Measurements from ENCODE around the gene GOLGA6D.
A peak's percentile ranks its signal among the peaks of the same experiment; 100 is the strongest.
"Not testable (repeated sequence)": the region's sequence is repeated elsewhere in the genome, so short reads cannot be mapped to it uniquely, and the experiment has no call there.

GOLGA6D gene

DNA sequence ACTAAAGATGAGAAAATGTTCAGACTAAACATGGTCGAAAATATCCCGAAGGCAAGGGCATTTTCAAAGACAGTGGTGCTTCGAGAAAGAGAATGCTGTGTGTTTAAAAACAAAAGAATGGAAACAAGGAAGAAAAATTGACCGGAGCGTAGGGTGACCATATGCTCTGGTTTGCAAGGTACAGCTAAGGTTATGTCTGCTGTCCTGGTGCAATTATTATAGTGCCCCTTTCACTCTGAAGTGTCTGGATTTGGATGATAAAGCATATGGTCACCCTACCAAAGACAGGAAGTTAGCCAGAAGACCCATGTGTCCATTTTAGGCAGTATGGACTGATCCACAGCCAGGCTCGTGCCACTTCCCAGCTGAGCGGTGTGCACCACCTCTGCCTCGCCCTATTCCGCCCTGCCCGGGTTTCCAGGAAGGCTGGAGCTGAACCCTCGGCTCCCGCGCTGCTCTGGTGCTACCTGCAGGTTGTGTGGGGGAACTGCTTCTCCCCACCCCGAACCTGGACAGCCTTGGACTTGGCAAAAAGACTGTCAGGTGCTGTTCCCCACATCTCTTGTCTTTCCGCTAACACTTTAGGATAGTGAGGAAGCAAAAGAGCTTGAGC lies 25.2 kb downstream of the GOLGA6D start:
- no peak overlapping the region for H3K4me3 Mint-ChIP-seq
- H3K9me3 Mint-ChIP-seq, result no peaks in the 10 kb centered on the region
- H3K27me3 Mint-ChIP-seq, result peaks cover 38% of the 10 kb centered on the region
- no peak overlapping the region for H3K27ac Mint-ChIP-seq
- peak; percentile 36 for DNase-seq
- peaks cover 6% of the 10 kb centered on the region for H3K4me1 Mint-ChIP-seq (ENCODE audit: low read depth)
- no peaks in the 10 kb centered on the region for H3K36me3 Mint-ChIP-seq (ENCODE audit: low read depth)

DNA sequence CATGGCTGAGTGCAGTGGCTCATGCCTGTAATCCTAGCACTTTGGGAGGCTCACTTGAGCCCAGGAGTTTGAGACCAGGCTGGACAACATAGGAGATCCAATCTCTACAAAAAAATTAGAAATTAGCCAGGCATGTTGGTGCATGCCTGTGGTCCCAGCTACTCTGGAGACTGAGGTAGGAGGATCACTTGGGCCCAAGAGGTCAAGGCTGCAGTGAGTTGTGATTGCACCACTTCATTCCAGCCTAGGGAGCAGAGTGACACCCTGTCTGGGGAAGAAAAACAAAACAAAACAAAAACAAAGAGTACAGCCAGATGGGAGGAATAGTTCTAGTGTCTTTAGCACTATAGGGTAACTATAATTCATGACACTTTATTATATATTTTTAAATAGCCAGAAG lies 27.1 kb downstream of the GOLGA6D start:
- no peaks in the 10 kb centered on the region for H3K36me3 Mint-ChIP-seq (ENCODE audit: low read depth)
- peaks cover 6% of the 10 kb centered on the region for H3K4me1 Mint-ChIP-seq (ENCODE audit: low read depth)
- no peak overlapping the region for H3K4me3 Mint-ChIP-seq
- no peak overlapping the region for H3K27ac Mint-ChIP-seq
- DNase-seq, result no peak
- no peaks in the 10 kb centered on the region for H3K9me3 Mint-ChIP-seq
- H3K27me3 Mint-ChIP-seq, result peaks cover 29% of the 10 kb centered on the region

DNA sequence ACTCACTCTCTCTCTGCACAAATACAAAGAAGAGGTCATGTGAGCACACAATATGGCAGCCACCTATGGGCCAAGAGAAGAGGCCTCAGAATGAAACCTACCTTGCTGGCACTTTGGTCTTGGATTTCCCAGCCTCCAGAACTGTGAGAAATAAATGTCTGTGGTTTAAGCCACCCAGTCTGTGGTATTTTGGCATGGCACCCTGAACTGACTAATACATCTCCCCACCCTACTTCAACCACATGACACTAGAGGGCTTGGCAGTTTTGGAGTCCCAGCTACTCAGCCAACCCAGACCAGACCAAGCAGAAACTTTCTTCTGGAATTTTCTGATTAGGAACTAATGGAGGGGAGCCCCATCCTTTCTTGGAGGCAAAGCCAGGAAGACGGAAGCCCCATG lies 29.9 kb downstream of the GOLGA6D start:
- H3K9me3 Mint-ChIP-seq; H3K4me3 Mint-ChIP-seq; H3K27ac Mint-ChIP-seq; H3K4me1 Mint-ChIP-seq (ENCODE audit: low read depth); H3K36me3 Mint-ChIP-seq (ENCODE audit: low read depth); DNase-seq: not testable (repeated sequence)
- H3K27me3 Mint-ChIP-seq, result peaks cover 14% of the 10 kb centered on the region

DNA sequence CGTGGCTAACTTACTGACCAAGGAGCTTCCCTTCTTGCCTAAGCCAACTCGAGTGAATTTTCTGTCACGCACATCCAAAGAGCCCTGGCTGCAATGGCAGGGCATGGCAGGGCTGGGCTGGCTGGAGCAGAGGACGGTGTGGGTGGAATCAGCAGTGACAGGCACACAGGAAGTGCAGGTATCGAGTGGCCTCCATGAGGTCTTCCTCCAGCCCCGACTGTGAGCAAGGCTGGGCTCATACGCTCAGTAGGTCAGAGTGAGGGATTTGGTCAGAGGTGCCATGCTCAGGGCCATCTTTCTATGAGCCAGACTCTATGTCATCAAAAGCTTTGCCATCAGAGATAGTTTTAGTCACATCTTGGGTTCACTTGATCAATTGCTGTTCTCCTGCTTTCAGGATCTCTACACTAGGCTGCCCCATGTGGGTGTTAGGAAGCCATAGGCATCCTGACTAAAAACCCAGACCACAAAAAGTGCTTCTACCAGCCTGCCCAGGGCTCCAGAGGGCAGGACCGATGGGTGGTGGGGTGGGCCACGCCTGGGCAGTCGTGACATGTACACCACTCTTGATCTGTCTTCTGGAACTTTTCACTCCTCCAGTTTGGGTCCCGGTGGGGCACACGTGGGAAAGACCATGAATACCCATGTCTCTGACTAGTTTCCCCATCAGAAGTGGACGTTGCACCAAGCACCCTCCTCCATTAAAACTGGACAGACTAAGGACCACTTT lies 30.6 kb downstream of the GOLGA6D start:
- DNase-seq, result no peak
- Mint-ChIP-seq H3K4me3 (no peak overlapping the region), H3K36me3 (ENCODE audit: low read depth) (no peaks in the 10 kb centered on the region), H3K27me3 (peaks cover 6% of the 10 kb centered on the region), H3K4me1 (ENCODE audit: low read depth) (peaks cover 6% of the 10 kb centered on the region), H3K27ac (no peak overlapping the region), H3K9me3 (no peaks in the 10 kb centered on the region)

DNA sequence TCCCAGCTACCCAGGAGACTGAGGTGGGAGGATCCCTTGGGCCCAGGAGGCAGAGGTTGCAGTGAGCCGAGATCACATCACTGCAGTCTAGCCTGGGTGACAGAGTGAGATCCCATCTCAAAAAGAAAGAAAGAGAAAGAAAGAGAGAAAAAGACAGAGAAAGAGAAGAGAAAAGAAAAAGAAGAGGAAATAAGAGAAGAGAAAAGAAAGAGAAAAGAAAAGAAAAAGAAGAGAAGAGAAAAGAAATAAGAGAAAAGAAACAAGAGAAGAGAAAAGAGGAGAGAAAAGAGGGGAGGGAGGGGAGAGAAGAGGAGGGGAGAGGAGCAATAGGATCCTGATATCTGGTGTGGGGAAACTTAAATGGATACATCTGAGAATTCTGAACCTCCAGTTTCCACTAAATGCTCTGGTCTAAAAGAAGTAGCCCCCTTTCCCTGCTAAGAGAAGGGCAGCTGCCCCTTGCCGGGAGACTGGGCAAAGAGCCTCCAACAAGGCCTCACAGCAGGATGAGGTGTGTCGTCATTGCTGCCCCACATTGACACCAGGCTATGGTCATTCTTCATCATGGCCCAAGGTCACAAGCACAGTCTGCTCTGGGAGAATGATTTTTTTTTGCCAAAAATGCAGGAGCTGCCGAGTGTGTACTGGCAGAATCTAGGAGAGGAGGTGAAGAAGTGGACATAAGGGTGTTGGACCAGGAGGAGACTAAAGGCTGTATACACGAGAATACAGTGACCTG lies 32.1 kb downstream of the GOLGA6D start:
- DNase-seq, result no peak
- H3K27ac Mint-ChIP-seq, result no peak overlapping the region
- H3K4me1 Mint-ChIP-seq (ENCODE audit: low read depth), result peaks cover 6% of the 10 kb centered on the region
- H3K27me3 Mint-ChIP-seq, result no peaks in the 10 kb centered on the region
- H3K4me3 Mint-ChIP-seq, result no peak overlapping the region
- H3K9me3 Mint-ChIP-seq, result no peaks in the 10 kb centered on the region
- H3K36me3 Mint-ChIP-seq (ENCODE audit: low read depth), result no peaks in the 10 kb centered on the region

DNA sequence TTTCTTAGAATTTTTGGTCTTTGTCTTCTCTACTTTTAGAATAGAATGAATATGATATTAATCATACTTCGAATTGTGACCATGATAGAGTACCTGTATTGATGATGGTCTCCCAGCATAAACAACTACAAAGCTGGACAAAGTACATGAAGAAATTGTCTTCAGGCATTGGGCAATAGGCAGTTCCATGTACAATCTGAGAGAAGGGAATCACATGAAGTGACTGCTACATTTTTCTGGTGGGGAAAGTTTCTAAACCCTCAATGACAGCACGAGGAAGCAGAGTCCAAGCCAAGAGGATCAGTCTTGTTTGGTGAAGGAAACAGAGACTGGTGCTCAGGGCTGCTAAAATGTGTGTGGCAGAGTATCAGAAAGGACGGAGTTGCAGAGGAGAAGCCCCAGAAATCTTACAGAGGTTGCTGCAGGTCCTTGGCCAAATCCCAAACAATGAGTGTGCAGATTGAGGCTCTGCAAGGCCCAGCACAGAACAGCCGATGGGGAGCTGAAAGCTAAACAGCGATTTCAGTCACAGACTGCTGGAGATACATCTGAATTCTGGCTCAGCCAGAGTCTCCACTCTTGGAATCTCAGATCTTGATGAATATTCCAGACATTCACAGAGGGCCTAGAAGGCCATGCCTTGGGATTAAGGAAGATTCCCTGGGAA lies 36.7 kb downstream of the GOLGA6D start:
- not testable (repeated sequence) for H3K4me1 Mint-ChIP-seq (ENCODE audit: low read depth); H3K4me3 Mint-ChIP-seq; H3K36me3 Mint-ChIP-seq (ENCODE audit: low read depth); H3K27me3 Mint-ChIP-seq; H3K9me3 Mint-ChIP-seq; DNase-seq; H3K27ac Mint-ChIP-seq

DNA sequence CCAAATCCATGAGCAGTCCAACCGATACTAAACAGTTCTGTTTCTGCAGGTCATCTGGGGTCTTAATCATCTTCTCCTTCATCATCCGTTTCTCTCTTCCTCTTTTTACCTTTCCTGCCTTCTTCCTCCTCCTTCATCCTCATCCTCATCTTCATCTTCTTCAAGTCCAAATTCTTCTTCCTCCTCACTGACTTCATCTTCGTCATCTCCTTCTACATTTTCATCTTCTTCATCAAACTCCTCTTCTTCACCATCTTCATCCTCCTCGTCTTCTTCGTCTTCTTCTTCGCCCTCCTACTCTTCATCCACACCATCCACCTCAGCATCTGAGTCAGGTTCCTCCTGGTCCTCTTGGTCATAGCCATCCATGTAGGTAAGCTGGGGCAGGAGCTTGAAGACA lies 39.1 kb downstream of the GOLGA6D start:
- Mint-ChIP-seq H3K4me3 (no peak overlapping the region), H3K27me3 (no peaks in the 10 kb centered on the region), H3K9me3 (no peaks in the 10 kb centered on the region), H3K4me1 (ENCODE audit: low read depth) (no peaks in the 10 kb centered on the region), H3K36me3 (ENCODE audit: low read depth) (no peaks in the 10 kb centered on the region), H3K27ac (no peak overlapping the region)
- no peak for DNase-seq

DNA sequence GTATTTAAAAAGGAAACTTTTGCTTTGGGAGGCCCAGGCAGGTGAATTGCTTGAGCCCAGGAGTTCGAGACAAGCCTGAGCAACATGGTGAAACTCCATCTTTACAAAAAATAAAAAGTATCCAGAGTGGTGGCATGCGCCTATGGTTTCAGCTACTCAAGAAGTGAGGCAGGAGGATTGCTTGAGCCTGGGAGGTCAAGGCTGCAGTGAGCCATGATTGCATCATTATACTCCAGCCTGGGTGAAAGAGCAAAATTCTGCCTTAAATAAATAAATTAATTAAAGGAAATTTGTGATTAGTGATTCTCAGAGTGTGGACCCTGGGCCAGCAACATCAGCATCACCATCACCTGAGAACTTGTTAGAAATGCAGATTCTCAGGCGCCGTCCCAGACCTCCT lies 43.3 kb downstream of the GOLGA6D start:
- Mint-ChIP-seq H3K4me1 (ENCODE audit: low read depth) (no peaks in the 10 kb centered on the region), H3K9me3 (no peaks in the 10 kb centered on the region), H3K27ac (no peak overlapping the region), H3K4me3 (no peak overlapping the region), H3K36me3 (ENCODE audit: low read depth) (no peaks in the 10 kb centered on the region), H3K27me3 (no peaks in the 10 kb centered on the region)
- no peak for DNase-seq

DNA sequence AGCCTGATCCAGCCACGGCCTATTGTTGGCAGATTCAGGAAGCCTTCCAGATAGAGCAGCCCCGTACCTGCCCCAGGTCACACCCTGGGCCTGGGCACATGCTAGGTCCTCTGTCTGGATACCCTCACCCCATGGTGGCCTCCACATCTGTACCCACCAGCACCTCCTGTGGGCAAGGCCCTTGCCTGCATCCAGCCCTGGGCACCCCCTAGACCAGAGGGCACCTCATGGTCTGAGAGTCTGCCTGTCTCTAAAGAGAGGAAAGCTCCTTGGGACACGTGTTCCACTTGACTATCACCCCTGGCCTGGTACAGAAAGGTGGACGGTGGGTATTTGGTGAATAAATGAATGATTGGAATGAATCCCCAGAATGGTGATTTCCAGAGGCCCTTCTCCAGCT lies 44.4 kb downstream of the GOLGA6D start:
- Mint-ChIP-seq H3K27ac (no peak overlapping the region), H3K9me3 (no peaks in the 10 kb centered on the region), H3K27me3 (no peaks in the 10 kb centered on the region), H3K4me3 (no peak overlapping the region), H3K36me3 (ENCODE audit: low read depth) (no peaks in the 10 kb centered on the region), H3K4me1 (ENCODE audit: low read depth) (no peaks in the 10 kb centered on the region)
- no peak for DNase-seq

DNA sequence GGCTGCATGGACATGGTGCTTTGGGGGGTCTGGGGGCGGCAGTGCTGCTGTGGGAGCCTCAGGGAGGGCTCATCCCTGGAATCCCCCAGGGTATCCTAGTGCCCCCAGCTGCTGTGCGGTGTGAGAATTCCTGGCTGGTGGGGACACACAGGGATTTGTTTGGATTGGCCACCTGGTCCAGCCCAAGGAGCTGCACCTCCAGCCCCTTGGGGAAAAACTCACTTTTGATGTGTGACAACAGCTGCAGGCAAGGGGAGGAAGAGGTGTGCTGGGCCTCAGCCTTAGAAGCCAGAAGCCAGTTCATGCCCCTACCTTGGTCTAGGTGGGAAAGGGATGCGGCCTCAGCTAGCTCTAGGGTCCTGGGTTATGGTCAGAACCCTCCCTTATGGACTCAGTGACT lies 44.9 kb downstream of the GOLGA6D start:
- Mint-ChIP-seq H3K27ac (no peak overlapping the region), H3K9me3 (no peaks in the 10 kb centered on the region), H3K27me3 (no peaks in the 10 kb centered on the region), H3K4me1 (ENCODE audit: low read depth) (no peaks in the 10 kb centered on the region), H3K36me3 (ENCODE audit: low read depth) (no peaks in the 10 kb centered on the region), H3K4me3 (no peak overlapping the region)
- no peak for DNase-seq

DNA sequence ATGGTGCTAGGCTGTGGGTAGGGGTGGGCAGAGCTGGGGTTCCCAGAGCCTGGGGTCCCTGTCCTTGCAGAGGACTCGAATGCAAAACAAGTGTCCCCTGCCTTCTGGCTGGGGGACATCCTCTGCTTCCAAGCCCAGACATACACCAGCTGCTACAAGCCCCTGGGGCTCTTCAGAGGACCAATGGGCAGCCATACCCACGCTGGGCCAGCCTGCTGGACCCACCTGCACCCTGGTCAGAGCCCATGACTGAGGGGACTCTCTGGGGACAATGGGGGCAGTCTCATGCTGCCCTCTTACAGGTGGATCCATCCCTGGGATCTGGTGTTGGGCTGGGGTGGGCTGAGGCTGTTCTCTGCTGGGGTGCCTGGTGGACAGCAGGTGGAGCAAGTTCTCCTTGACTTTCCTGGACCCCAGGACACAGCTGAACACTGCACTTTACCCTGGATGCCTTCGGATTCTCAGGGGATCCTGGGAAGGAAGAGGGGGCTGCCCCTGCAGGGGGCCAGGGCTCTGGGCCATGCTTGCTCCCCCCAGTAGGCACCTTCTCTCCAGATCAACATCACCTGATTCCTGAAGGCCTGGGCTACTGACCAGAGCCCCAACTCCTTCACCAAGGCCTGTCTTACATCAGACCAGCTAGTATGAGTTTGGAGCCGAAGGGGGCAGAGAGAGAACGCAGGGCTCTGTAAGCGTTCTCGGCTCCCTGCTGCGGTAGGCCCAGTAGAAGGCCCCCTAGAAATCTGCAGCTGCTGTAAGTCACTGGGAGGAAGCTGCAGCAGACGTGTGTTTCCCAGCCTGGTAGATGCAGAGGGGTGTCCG lies 46.1 kb downstream of the GOLGA6D start:
- Mint-ChIP-seq H3K4me1 (ENCODE audit: low read depth) (no peaks in the 10 kb centered on the region), H3K27me3 (no peaks in the 10 kb centered on the region), H3K9me3 (no peaks in the 10 kb centered on the region), H3K27ac (no peak overlapping the region), H3K4me3 (no peak overlapping the region), H3K36me3 (ENCODE audit: low read depth) (no peaks in the 10 kb centered on the region)
- no peak for DNase-seq

DNA sequence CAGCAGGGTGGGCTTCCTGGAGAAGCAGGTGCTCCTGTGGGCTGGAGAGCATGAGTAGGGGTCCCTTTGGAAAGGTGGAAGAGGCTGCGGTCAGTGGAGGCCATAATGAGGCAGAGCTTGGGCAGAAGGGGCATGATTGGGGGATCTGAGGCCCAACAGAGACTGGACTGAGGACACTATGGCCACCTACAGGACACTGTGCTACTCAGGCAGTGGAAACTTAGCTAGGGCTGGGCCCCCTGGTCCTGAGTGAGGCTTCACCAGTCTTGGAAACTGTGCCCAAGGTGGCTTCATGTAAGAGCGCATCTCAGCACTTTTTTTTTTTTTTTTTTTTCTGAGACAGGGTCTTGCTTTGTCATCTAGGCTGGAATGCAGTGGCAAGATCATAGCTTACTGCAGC lies 46.9 kb downstream of the GOLGA6D start:
- Mint-ChIP-seq H3K9me3 (no peaks in the 10 kb centered on the region), H3K27me3 (no peaks in the 10 kb centered on the region), H3K27ac (no peak overlapping the region), H3K36me3 (ENCODE audit: low read depth) (no peaks in the 10 kb centered on the region), H3K4me1 (ENCODE audit: low read depth) (no peaks in the 10 kb centered on the region), H3K4me3 (no peak overlapping the region)
- DNase-seq, result no peak

DNA sequence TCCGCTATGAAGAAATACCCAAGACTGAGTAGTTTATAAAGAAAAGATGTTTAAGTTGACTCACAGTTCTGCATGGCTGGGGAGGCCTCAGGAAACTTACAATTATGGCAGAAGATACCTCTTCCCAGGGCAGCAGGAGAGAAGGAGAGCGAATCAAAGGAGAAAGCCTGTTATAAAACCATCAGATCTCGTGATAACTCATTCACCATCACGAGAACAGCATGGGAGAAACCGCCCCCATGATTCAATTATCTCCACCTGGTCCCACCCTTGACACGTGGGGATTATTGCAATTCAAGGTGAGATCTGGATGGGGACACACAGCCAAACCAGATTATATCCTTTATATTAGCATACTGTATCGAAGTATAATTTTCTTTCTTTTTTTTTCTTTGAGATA lies 49.5 kb downstream of the GOLGA6D start:
- not testable (repeated sequence) for H3K9me3 Mint-ChIP-seq; H3K4me3 Mint-ChIP-seq; H3K27me3 Mint-ChIP-seq; DNase-seq; H3K27ac Mint-ChIP-seq; H3K36me3 Mint-ChIP-seq (ENCODE audit: low read depth)
- peaks cover 19% of the 10 kb centered on the region for H3K4me1 Mint-ChIP-seq (ENCODE audit: low read depth)

All from activated T-cell treated with anti-CD3 and anti-CD28 coated beads, Interleukin-2, amount 50 U/mL, for 24 hours (primary cell).